Jurkat, Clone E6-1 (cell line): ENCODE data around the gene VTN.
A peak's percentile ranks its signal among the peaks of the same experiment; 100 is the strongest.
"Not testable (repeated sequence)": the region's sequence is repeated elsewhere in the genome, so short reads cannot be mapped to it uniquely, and the experiment has no call there.

ENCODE experiments used
- DNase-seq: peaks from one replicate; pipeline ENCODE4 v3.0.0-alpha.2; 2011; ENCODE audit warnings: low read depth, low spot score
- H3K4me3 ChIP-seq: 2 replicates; pipeline ENCODE4 v1.5.1; 2011; ENCODE audit warnings: mild to moderate bottlenecking, low read length, control low read depth, moderate library complexity

Gene VTN

DNA sequence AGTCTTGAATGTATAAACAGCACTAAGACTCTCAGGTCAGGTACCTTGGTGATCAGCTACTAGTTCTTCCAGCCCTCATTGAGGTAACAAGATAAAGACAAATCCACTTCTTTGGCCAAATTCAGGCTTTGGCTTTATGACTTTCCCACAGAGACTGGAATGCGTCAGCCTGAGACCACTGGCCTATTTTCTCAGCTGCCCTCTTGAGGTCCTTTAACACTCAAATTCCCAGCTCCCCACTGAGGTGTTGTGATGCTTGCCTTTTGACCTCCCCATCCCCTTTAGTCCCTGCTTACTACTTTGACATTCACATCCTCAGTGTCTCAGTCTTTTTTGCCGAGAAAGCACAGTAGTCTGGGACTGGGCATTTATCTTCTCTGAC, 23.9 kb downstream of the VTN start:
- DNase-seq: no peak
- H3K4me3 ChIP-seq: no peak overlapping the region

DNA sequence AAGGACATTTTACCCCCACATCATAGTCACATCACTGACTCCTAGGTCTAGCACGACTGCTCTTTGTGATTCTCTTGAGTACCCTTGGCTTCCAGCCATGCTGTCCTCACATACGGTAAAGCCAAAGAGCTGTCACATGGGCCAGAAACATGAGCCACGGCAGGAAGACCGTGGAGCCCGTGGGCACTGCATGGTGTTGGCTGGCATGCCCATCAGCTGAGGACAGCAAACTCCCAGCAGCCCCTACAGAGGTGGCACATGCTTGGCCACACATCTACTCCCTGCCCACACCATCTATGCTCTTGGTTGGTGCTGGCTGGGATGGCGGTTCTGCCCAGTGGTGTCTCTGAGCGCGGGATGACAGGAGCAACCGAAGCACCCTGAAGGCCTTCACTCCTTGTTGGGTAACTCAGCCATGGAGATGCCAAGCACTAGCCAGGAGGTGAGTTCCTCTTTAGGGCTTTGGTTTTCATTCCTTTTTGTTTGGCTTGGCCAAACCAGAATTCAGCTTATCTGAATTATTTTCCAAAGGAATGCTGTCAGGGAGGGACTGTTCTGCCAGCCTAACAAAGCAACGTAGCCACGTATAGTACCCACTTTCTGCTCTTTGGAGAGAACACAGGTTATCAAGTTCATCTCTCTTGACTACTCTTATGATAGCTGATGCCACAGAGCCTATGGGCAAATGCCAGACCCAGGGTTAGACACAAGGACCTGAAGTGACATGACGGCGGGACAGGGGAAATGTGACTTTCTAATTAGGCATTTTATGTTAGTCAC, 24.5 kb downstream of the VTN start:
- no peak overlapping the region for H3K4me3 ChIP-seq
- DNase-seq: no peak

GRCh38 chr17:28344435-28344901, 25.6 kb downstream of the VTN start:
- H3K4me3 ChIP-seq: no peak overlapping the region
- no peak for DNase-seq

GRCh38 chr17:28344011-28344410, 26.1 kb downstream of the VTN start:
- H3K4me3 ChIP-seq: no peak overlapping the region
- no peak for DNase-seq

- no peak overlapping the region for H3K4me3 ChIP-seq
- DNase-seq: peak; percentile 93
Measured at GRCh38 chr17:28343491-28343932, 26.6 kb downstream of the VTN start.

DNA sequence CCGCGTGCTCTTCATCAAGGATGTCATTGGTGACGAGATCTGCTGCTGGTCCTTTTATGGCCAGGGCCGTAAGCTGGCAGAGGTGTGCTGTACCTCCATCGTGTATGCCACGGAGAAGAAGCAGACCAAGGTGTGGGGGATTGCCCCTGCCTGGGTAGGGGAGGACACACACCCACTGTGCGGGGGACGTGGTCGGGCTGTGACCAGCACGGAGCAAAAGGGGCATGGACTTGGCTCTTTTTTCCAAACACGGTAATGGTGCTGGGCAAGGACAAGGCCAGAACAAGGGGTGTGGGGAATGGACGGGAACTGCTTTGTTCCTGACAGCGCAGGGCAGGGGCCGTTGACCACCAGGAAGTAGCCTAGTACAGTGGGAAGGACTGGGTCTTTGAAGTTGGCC, 27.8 kb downstream of the VTN start:
- DNase-seq: no peak

DNA sequence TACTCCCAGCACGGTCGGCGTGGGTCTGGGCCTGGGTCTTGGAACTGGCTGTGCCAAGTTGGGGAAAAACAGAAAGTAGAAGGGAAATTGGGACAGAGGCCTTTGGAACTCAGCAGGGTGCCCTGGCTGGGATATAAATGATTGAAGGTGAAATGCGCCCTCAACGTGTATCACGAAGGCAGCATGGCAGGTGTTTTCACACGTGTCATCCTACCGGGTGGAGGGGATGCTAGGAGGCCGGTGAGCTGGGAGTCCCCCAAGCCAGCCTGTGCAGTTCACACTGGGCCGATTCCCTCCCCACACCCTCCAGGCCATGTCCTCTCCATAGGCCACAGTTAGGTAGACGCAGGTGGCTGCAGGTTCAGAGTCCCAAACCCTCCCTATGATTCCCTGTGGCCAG, 28.6 kb downstream of the VTN start:
- H3K4me3 ChIP-seq: no peak overlapping the region
- no peak for DNase-seq

More for the DNA sequence above, 27.8 kb downstream of the VTN start:
- no peak overlapping the region for H3K4me3 ChIP-seq

DNA sequence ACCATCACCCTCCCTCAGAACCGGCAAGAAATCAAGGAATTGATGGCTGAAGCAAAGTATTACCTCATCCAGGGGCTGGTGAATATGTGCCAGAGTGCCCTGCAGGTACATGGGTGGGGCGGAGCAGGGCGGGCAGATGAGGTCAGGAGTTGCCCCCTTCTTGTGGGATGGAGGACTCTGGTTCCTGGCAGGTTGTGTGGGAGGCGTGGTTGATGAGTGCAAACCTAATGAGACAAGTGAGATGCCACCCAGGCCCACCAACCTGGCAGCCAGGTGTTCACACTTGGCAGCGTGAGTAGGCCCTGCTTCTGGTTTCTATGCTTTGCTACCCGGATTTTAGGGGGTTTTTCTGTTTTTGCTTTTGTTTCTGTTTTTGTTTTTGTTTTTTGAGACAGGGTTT, 29.7 kb downstream of the VTN start:
- no peak for DNase-seq
- H3K4me3 ChIP-seq: no peak overlapping the region

DNA sequence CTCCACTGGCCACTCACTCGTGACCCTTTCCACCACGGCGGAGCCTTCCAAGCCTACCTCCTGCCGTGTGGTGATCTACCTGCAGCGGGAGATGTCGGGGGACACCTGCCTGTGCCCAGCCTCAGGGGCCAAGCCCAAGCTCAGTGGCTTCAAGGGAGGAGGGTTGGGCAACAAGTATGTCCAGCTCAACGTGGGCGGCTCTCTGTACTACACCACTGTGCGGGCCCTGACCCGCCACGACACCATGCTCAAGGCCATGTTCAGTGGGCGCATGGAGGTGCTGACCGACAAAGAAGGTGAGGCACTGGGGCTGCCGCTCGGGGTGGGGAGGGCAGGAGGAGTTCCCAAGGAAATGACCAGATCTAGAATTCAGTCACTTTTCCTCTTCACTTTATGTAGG, 30.7 kb downstream of the VTN start:
- H3K4me3 ChIP-seq: no peak overlapping the region
- DNase-seq: no peak

GRCh38 chr17:28338769-28339212, 31.3 kb downstream of the VTN start:
- not testable (repeated sequence) for DNase-seq, H3K4me3 ChIP-seq

DNA sequence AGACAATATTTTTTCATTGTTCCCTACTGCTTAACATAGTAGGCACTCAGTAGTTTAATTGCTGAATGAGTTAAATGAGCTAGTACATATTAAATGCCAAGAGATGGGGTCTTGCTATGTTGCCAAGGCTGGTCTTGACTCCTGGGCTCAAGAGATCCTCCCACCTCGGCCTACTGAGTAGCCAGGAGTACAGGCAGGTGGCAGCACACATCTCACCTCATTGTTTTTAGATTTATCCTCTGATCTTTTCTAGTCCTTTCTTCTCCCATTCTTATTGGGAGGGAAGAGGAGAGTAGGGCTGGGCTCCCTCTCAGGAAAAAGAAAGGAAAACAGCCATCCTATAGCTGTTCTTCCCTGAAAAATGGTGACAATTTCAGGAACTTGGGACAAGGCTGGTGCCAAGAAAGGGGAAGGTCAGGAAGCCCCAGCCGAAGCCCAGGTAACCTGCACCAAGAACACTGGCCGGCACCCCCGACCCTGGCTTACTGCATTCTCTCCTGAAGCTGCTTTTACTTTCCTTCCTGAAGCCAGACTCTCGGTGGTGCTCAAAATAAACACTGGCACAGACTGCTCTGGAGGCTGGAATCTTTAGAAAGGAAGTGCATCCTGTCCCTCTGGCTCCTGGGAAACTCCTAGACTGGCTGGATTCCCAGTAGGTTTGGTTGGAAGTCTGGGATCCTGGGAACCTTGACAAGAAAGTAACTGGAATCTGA, 31.9 kb downstream of the VTN start:
- H3K4me3 ChIP-seq: no peak overlapping the region
- DNase-seq: no peak

DNA sequence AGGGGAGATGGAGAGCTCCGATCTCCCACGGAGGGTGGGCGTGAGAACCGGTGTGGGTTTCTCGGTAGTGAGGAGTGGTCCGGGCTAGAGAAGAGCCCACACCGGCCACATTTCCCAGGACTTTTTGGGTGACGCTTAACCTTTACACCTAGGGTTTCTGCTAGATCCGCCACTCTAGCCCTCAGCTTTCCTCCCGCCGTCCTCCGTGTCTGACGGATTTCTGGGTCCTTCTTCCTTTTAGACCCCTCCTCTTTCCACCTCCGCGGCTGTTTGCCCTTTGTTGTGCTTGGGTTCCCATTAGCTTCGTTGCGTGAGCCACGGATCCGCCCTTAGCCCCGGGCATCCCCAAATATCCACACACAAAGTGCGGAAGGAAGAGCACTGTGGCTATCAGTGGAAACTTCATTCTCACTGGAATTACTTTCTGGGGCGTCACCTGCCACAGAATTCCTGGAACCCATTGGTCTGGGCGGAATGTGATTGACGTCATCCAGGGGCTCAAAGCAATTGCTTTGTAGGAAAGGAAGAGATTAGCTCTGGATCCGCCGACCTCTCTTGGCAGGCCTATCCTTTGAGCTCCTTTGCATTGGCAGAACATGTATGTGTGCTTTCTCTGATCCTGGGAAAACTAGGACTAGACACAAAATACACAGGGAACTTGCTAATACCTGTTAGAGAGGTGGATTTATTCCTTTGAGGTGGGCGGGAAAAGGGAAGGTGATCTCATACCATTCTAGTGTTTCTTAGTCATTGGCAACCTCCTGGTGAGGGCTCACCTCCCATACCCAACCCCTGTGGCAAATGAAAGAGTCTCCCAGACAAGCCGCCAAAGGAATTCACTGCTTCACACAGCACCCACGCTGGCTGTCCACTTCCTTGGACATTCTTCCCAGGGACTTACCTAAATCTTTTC, 33.9 kb downstream of the VTN start:
- H3K4me3 ChIP-seq: peak overlapping the region; percentile 94
- DNase-seq: no peak

- H3K4me3 ChIP-seq: peak within 1 kb of the TSS; percentile 94
- peak; percentile 99 for DNase-seq
Measured at GRCh38 chr17:28335201-28335958, 34.7 kb downstream of the VTN start, which contains the start of the genes IFT20 and TNFAIP1. IFT20 (minus strand) TSS chr17:28335472; CDS start chr17:28331985, 3,487 bp downstream. TNFAIP1 (plus strand) TSS chr17:28335761; CDS start chr17:28339522, 3,761 bp downstream.

- peak overlapping the region; percentile 94 for H3K4me3 ChIP-seq
- DNase-seq: no peak
Measured at GRCh38 chr17:28334666-28335200, 35.4 kb downstream of the VTN start.

- DNase-seq: no peak
- peak overlapping the region; percentile 94 for H3K4me3 ChIP-seq
Measured at GRCh38 chr17:28334171-28334570, 35.9 kb downstream of the VTN start.

- DNase-seq: no peak
- no peak overlapping the region for H3K4me3 ChIP-seq
Measured at GRCh38 chr17:28333083-28333746, 36.9 kb downstream of the VTN start.

- H3K4me3 ChIP-seq: no peak overlapping the region
- no peak for DNase-seq
Measured at GRCh38 chr17:28331891-28332420, 38.2 kb downstream of the VTN start.

DNA sequence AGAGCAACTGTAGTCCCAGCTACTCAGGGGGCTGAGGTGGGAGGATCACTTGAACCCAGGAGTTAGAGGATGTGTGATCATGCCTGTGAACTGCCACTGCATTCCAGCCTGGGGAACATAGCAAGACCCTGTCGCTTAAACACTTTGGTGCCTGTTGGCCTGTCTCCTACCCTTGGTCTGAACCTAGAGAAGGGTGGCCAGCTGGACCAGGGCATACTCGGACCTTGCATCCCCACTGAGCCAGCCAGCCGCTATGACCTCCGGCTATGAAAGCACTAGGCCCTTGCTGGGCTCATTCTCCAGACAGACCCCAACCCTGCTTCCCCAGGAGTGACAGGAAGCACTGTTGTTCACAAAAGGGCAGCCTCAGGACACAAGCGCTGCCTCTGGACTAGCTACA, 39.4 kb downstream of the VTN start:
- no peak overlapping the region for H3K4me3 ChIP-seq
- no peak for DNase-seq
